Ascending aorta (tissue), 2 donors: Measurements from ENCODE around the gene ATP8A2. TPM values are rescaled to one million over a fixed set of nuclear protein-coding genes. Genes with fewer than 3 reads are reported as not detected.

ENCODE experiments used
- DNase-seq, 2 donors: peaks; one replicate each; pipeline ENCODE4 v3.0.0-alpha.2; 2019; ENCODE audit warnings: low spot score in 2 of 2
- H3K27ac ChIP-seq, 2 donors: fragments of 200-600 bp; sonication (generic); one replicate each; pipeline ENCODE4 v1.5.1; 2016 to 2017; ENCODE audit warnings: mild to moderate bottlenecking in 1 of 2
- H3K27me3 ChIP-seq: fragments of 200-600 bp; sonication (generic); one replicate; pipeline ENCODE4 v1.5.1; 2017
- H3K36me3 ChIP-seq, 2 donors: fragments of 200-600 bp; sonication (generic); one replicate each; pipeline ENCODE4 v1.5.1; 2016
- H3K4me1 ChIP-seq, 2 donors: fragments of 200-600 bp; sonication (generic); one replicate each; pipeline ENCODE4 v1.5.1; 2016 to 2017; ENCODE audit warnings: mild to moderate bottlenecking in 1 of 2
- H3K4me3 ChIP-seq, 2 donors: fragments of 200-600 bp; sonication (generic); one replicate each; pipeline ENCODE4 v1.5.1; 2016 to 2017; ENCODE audit warnings: mild to moderate bottlenecking in 1 of 2
- H3K9me3 ChIP-seq, 2 donors: fragments of 200-600 bp; sonication (generic); one replicate each; pipeline ENCODE4 v1.5.1; 2016
- CTCF ChIP-seq, 3 experiments: fragments of 200-600 bp in 2 of 3; fragments of 450-650 bp in 1 of 3; sonication (generic) in 2 of 3; IDR thresholded peaks; one replicate each; pipeline ENCODE4 v1.5.1; 2016 to 2019; ENCODE audit warnings: antibody characterized with exemption in 3 of 3, mild to moderate bottlenecking in 1 of 3, moderate library complexity in 1 of 3
- intact Hi-C: fragments of 100-400 bp; cut with DNase I; formaldehyde crosslinking; loops from one replicate; pipeline ENCODE4 v1.15.1; 2023
- total RNA-seq: library from RNA; depleted of rRNA; stranded (reverse); fragments of >200 nt; gene quantifications from one replicate; pipeline ENCODE4 v1.1.0, GENCODE V29; 2016

Gene ATP8A2
- total RNA-seq, 1 donor from 2014 or later, result under 0.01 TPM

- no peaks in the 10 kb centered on the region for H3K9me3 ChIP-seq
- no peaks in the 10 kb centered on the region for H3K4me1 ChIP-seq
- no peak for DNase-seq
- no peak overlapping the region for H3K4me3 ChIP-seq
- intact Hi-C loops, result no loop called here
- no peaks in the 10 kb centered on the region for H3K36me3 ChIP-seq
- no peak for TF ChIP-seq CTCF (IDR thresholded peaks at IDR 0.05)
- no peaks in the 10 kb centered on the region for H3K27me3 ChIP-seq
- H3K27ac ChIP-seq, result no peak overlapping the region
Measured at GRCh38 chr13:25659091-25659795, 287.5 kb downstream of the ATP8A2 start.

- H3K4me3 ChIP-seq, result no peak overlapping the region
- intact Hi-C loops, result no loop called here
- no peaks in the 10 kb centered on the region for H3K36me3 ChIP-seq
- no peak for TF ChIP-seq CTCF (IDR thresholded peaks at IDR 0.05)
- no peak for DNase-seq
- H3K4me1 ChIP-seq, result no peaks in the 10 kb centered on the region
- H3K27me3 ChIP-seq, result no peaks in the 10 kb centered on the region
- no peak overlapping the region for H3K27ac ChIP-seq
- no peaks in the 10 kb centered on the region for H3K9me3 ChIP-seq
Measured at GRCh38 chr13:25660996-25661395, 289.2 kb downstream of the ATP8A2 start.

- Histone ChIP-seq H3K36me3 (no peaks in the 10 kb centered on the region), H3K9me3 (no peaks in the 10 kb centered on the region), H3K27me3 (no peaks in the 10 kb centered on the region), H3K27ac (no peak overlapping the region), H3K4me3 (no peak overlapping the region), H3K4me1 (no peaks in the 10 kb centered on the region)
- intact Hi-C loops, result no loop called here
- no peak for TF ChIP-seq CTCF (IDR thresholded peaks at IDR 0.05)
- no peak for DNase-seq
Measured at GRCh38 chr13:25662516-25662915, 290.7 kb downstream of the ATP8A2 start.

- no peak for DNase-seq
- no peak overlapping the region for H3K4me3 ChIP-seq
- TF ChIP-seq CTCF (IDR thresholded peaks at IDR 0.05), result no peak
- no peaks in the 10 kb centered on the region for H3K36me3 ChIP-seq
- H3K9me3 ChIP-seq, result peaks cover 0 to 6% of the 10 kb centered on the region in 2 donors
- no peak overlapping the region for H3K27ac ChIP-seq
- intact Hi-C loops, result no loop called here
- H3K27me3 ChIP-seq, result no peaks in the 10 kb centered on the region
- H3K4me1 ChIP-seq, result no peaks in the 10 kb centered on the region
Measured at GRCh38 chr13:25668345-25668744, 296.6 kb downstream of the ATP8A2 start.

- H3K9me3 ChIP-seq, result peaks cover 0 to 6% of the 10 kb centered on the region in 2 donors
- TF ChIP-seq CTCF (IDR thresholded peaks at IDR 0.05), result no peak
- no peaks in the 10 kb centered on the region for H3K36me3 ChIP-seq
- H3K27me3 ChIP-seq, result no peaks in the 10 kb centered on the region
- no peak for DNase-seq
- H3K4me3 ChIP-seq, result no peak overlapping the region
- no peaks in the 10 kb centered on the region for H3K4me1 ChIP-seq
- no peak overlapping the region for H3K27ac ChIP-seq
- intact Hi-C loops, result no loop called here
Measured at GRCh38 chr13:25673711-25674110, 301.9 kb downstream of the ATP8A2 start.

GRCh38 chr13:25674371-25674770, 302.6 kb downstream of the ATP8A2 start:
- H3K9me3 ChIP-seq, result peaks cover 0 to 2% of the 10 kb centered on the region in 2 donors
- no peak overlapping the region for H3K27ac ChIP-seq
- no peak for DNase-seq
- no peaks in the 10 kb centered on the region for H3K4me1 ChIP-seq
- H3K4me3 ChIP-seq, result no peak overlapping the region
- no peaks in the 10 kb centered on the region for H3K27me3 ChIP-seq
- TF ChIP-seq CTCF (IDR thresholded peaks at IDR 0.05), result no peak
- intact Hi-C loops, result no loop called here
- no peaks in the 10 kb centered on the region for H3K36me3 ChIP-seq
